Karpas-422 (cell line): ENCODE results near the gene TSPAN7. TPM values are rescaled to one million over a fixed set of nuclear protein-coding genes. Genes with fewer than 3 reads are reported as not detected.

Source experiments
- DNase-seq: peaks from one replicate; pipeline ENCODE4 v3.0.0-alpha.2; 2015
- H2AFZ ChIP-seq: fragments of 200-600 bp; sonication (generic); 2 replicates; pipeline ENCODE4 v1.6.1; 2014; ENCODE audit warnings: antibody characterized with exemption, low read length, mixed read lengths
- H3K27ac ChIP-seq: fragments of 200-600 bp; sonication (generic); 2 replicates; pipeline ENCODE4 v1.5.1; 2014; ENCODE audit warnings: mild to moderate bottlenecking, low read length, moderate library complexity
- H3K27me3 ChIP-seq: fragments of 200-600 bp; sonication (generic); 2 replicates; pipeline ENCODE4 v1.6.1; 2014; ENCODE audit warnings: low read length, mixed read lengths
- H3K36me3 ChIP-seq: fragments of 200-600 bp; sonication (generic); 2 replicates; pipeline ENCODE4 v1.6.1; 2014; ENCODE audit warnings: low read length, mixed read lengths; ENCODE audit not compliant: insufficient read depth
- H3K4me1 ChIP-seq: fragments of 200-600 bp; sonication (generic); 2 replicates; pipeline ENCODE4 v1.6.1; 2014; ENCODE audit warnings: mild to moderate bottlenecking, low read length, mixed read lengths
- H3K4me2 ChIP-seq: fragments of 200-600 bp; sonication (generic); 2 replicates; pipeline ENCODE4 v1.6.1; 2014; ENCODE audit warnings: low read length, low read depth, mild to moderate bottlenecking; ENCODE audit not compliant: poor library complexity, severe bottlenecking
- H3K4me3 ChIP-seq: fragments of 200-600 bp; sonication (generic); 2 replicates; pipeline ENCODE4 v1.5.1; 2014; ENCODE audit warnings: mild to moderate bottlenecking, antibody characterized with exemption, low read length, mixed read lengths
- H3K79me2 ChIP-seq: fragments of 200-600 bp; sonication (generic); 2 replicates; pipeline ENCODE4 v1.6.1; 2014; ENCODE audit warnings: mild to moderate bottlenecking, low read length, mixed read lengths
- H3K9ac ChIP-seq: fragments of 200-600 bp; sonication (generic); 2 replicates; pipeline ENCODE4 v1.6.0; 2014; ENCODE audit warnings: low read length
- H3K9me2 ChIP-seq: fragments of 200-600 bp; sonication (generic), shearing (Covaris generic); replicated peaks from 2 replicates; pipeline ENCODE4 v1.6.0; 2014; ENCODE audit warnings: mild to moderate bottlenecking, low read length, moderate library complexity; ENCODE audit not compliant: insufficient read depth
- H3K9me3 ChIP-seq: fragments of 300-700, 200-600 bp; sonication (generic); 2 replicates; pipeline ENCODE4 v1.6.1; 2014; ENCODE audit warnings: low read length, mixed read lengths
- H4K20me1 ChIP-seq: fragments of 200-600 bp; sonication (generic); 2 replicates; pipeline ENCODE4 v1.6.1; 2014; ENCODE audit warnings: mild to moderate bottlenecking, antibody characterized with exemption, low read length, low read depth; ENCODE audit not compliant: insufficient read depth
- total RNA-seq: library from RNA; depleted of rRNA; stranded (reverse); fragments of >200 nt; shearing (Covaris generic); gene quantifications from 2 replicates; pipeline ENCODE4 v1.2.3, GENCODE V29; 2014; ENCODE audit warnings: low replicate concordance

The TSPAN7 gene
- total RNA-seq, 1 experiment from 2014 or later = not detected

DNA sequence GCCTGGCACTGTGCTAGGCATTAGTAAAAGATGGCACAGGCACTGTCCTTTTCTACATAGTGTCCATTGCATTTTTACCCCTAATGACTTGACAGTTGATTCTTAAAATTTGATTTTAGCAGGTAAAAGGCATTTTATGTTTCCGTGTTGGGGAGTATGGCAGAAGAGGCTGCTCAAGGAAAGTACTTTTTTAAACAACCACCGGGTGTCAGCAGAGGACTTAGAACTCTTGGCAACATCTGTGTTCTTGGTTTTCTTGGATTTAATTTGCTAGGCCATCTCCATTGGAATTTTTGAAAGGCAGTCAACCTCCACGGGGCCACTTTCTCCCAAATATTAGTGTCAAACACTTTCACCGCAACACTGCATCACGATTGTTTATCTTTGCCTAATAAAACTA is 102.9 kb downstream of the TSPAN7 start:
- Histone ChIP-seq H3K9ac (no peak overlapping the region), H3K36me3 (no peaks in the 10 kb centered on the region), H3K4me2 (no peak overlapping the region), H3K9me2 (no peaks in the 10 kb centered on the region), H3K79me2 (no peaks in the 10 kb centered on the region), H3K27me3 (no peaks in the 10 kb centered on the region), H3K4me3 (no peak overlapping the region), H2AFZ (no peak overlapping the region), H3K27ac (no peak overlapping the region), H3K9me3 (no peaks in the 10 kb centered on the region), H3K4me1 (no peaks in the 10 kb centered on the region), H4K20me1 (no peaks in the 10 kb centered on the region)
- peak; percentile 66 for DNase-seq

DNA sequence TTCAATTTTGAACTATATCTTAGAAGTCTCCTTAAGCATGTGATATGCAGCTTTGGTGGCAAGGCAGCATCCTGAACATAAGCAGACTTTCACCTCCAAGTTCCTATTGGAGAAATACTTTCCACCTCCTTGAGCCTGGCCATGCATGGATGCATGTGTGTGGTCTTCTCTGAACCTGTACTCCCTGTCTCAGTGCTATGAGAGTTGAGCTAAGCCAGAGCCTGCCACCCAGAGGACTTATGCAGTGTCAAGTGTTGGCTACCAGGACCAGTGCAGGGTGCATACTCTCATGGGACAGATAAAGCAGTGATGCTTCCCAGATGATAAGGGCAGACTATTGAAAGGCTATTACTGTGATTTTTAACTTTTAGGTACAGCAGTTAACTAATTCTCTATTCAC is 105.6 kb downstream of the TSPAN7 start:
- Histone ChIP-seq H3K79me2 (no peaks in the 10 kb centered on the region), H2AFZ (no peak overlapping the region), H3K4me1 (no peaks in the 10 kb centered on the region), H3K36me3 (no peaks in the 10 kb centered on the region), H3K9me2 (no peaks in the 10 kb centered on the region), H4K20me1 (no peaks in the 10 kb centered on the region), H3K4me2 (no peak overlapping the region), H3K9ac (no peak overlapping the region), H3K9me3 (no peaks in the 10 kb centered on the region), H3K27ac (no peak overlapping the region), H3K27me3 (no peaks in the 10 kb centered on the region), H3K4me3 (no peak overlapping the region)
- DNase-seq = no peak

GRCh38 chrX:38668771-38669170 is 107.4 kb downstream of the TSPAN7 start:
- H3K4me3 ChIP-seq = no peak overlapping the region
- H2AFZ ChIP-seq = no peak overlapping the region

DNA sequence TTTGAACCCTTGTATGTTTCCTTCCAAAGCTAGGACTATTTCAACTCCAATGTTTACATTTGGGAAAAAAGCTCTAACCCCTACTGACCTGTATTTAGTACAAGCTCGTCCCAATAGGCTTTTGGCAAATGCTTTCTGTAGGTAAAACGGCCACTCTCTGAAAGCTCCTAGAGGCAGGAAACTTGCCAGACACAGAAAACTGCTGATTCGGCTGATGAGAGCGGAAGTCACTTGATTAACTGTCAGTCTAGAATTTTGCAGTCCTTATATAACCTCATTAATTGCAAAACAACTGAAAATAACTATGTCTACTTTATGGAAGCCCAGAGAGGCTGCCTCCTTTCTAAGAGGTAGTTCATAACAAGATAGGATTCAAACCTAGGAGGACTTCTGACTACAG is 108.1 kb downstream of the TSPAN7 start:
- Histone ChIP-seq H2AFZ (no peak overlapping the region), H3K27ac (no peak overlapping the region), H3K79me2 (no peaks in the 10 kb centered on the region), H3K4me1 (no peaks in the 10 kb centered on the region), H3K27me3 (no peaks in the 10 kb centered on the region), H4K20me1 (no peaks in the 10 kb centered on the region), H3K36me3 (no peaks in the 10 kb centered on the region), H3K9me2 (no peaks in the 10 kb centered on the region), H3K9me3 (no peaks in the 10 kb centered on the region), H3K4me3 (no peak overlapping the region), H3K9ac (no peak overlapping the region), H3K4me2 (no peak overlapping the region)
- DNase-seq = no peak

More at GRCh38 chrX:38668771-38669170, 107.4 kb downstream of the TSPAN7 start:
- Histone ChIP-seq H3K79me2 (no peaks in the 10 kb centered on the region), H3K36me3 (no peaks in the 10 kb centered on the region), H3K4me1 (no peaks in the 10 kb centered on the region), H3K9me2 (no peaks in the 10 kb centered on the region), H4K20me1 (no peaks in the 10 kb centered on the region), H3K4me2 (no peak overlapping the region), H3K9ac (no peak overlapping the region), H3K27ac (no peak overlapping the region), H3K27me3 (no peaks in the 10 kb centered on the region), H3K9me3 (no peaks in the 10 kb centered on the region)
- DNase-seq = no peak

GRCh38 chrX:38672646-38673045 is 111.3 kb downstream of the TSPAN7 start:
- Histone ChIP-seq H3K4me1 (no peaks in the 10 kb centered on the region), H4K20me1 (no peaks in the 10 kb centered on the region), H3K27ac (no peak overlapping the region), H3K79me2 (no peaks in the 10 kb centered on the region), H3K36me3 (no peaks in the 10 kb centered on the region), H3K9ac (no peak overlapping the region), H2AFZ (no peak overlapping the region), H3K27me3 (no peaks in the 10 kb centered on the region), H3K4me2 (no peak overlapping the region), H3K9me2 (no peaks in the 10 kb centered on the region), H3K9me3 (no peaks in the 10 kb centered on the region), H3K4me3 (no peak overlapping the region)
- DNase-seq = no peak

DNA sequence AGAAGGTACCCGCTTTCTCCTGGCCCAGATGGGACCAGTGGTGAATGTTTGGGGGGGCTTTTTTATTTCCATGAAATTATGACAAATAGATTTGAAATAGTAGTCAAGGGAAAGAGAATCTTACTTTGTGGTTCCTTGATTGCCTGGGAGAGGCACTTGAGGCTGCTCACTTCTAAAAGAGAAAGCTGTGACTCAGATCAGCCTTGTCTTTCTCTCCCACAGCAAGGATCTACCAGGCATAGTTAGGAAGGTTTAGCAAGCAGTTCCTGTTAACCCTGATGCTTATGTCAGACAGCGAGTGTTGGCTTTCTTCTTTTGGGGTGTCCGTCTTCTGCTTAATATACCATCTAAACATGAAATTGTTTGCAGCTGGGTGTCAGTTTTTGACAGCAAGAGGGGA is 114.5 kb downstream of the TSPAN7 start:
- Histone ChIP-seq H3K4me1 (no peaks in the 10 kb centered on the region), H3K9me2 (no peaks in the 10 kb centered on the region), H3K27ac (no peak overlapping the region), H3K79me2 (no peaks in the 10 kb centered on the region), H4K20me1 (no peaks in the 10 kb centered on the region), H3K9ac (no peak overlapping the region), H2AFZ (no peak overlapping the region), H3K27me3 (no peaks in the 10 kb centered on the region), H3K4me3 (no peak overlapping the region), H3K4me2 (no peak overlapping the region), H3K9me3 (no peaks in the 10 kb centered on the region), H3K36me3 (no peaks in the 10 kb centered on the region)
- no peak for DNase-seq

- no peaks in the 10 kb centered on the region for H3K27me3 ChIP-seq
- H3K79me2 ChIP-seq = no peaks in the 10 kb centered on the region
- no peaks in the 10 kb centered on the region for H4K20me1 ChIP-seq
- no peaks in the 10 kb centered on the region for H3K9me3 ChIP-seq
- H3K4me1 ChIP-seq = no peaks in the 10 kb centered on the region
- no peak overlapping the region for H3K27ac ChIP-seq
- H3K36me3 ChIP-seq = no peaks in the 10 kb centered on the region
- no peak overlapping the region for H2AFZ ChIP-seq
- no peaks in the 10 kb centered on the region for H3K9me2 ChIP-seq
- no peak overlapping the region for H3K9ac ChIP-seq
- H3K4me3 ChIP-seq = no peak overlapping the region
- DNase-seq = no peak
- no peak overlapping the region for H3K4me2 ChIP-seq
Measured at GRCh38 chrX:38678183-38678582, 116.8 kb downstream of the TSPAN7 start.

GRCh38 chrX:38678821-38679220 is 117.5 kb downstream of the TSPAN7 start:
- Histone ChIP-seq H3K27ac (no peak overlapping the region), H3K9me3 (no peaks in the 10 kb centered on the region), H3K36me3 (no peaks in the 10 kb centered on the region), H3K4me2 (no peak overlapping the region), H3K9ac (no peak overlapping the region), H3K4me1 (no peaks in the 10 kb centered on the region), H3K27me3 (no peaks in the 10 kb centered on the region), H2AFZ (no peak overlapping the region), H4K20me1 (no peaks in the 10 kb centered on the region), H3K79me2 (no peaks in the 10 kb centered on the region), H3K4me3 (no peak overlapping the region), H3K9me2 (no peaks in the 10 kb centered on the region)
- no peak for DNase-seq

GRCh38 chrX:38679695-38680094 is 118.4 kb downstream of the TSPAN7 start:
- Histone ChIP-seq H3K79me2 (no peaks in the 10 kb centered on the region), H3K27ac (no peak overlapping the region), H3K27me3 (no peaks in the 10 kb centered on the region), H3K36me3 (no peaks in the 10 kb centered on the region), H3K4me1 (no peaks in the 10 kb centered on the region), H3K9me2 (no peaks in the 10 kb centered on the region), H2AFZ (no peak overlapping the region), H3K4me3 (no peak overlapping the region), H4K20me1 (no peaks in the 10 kb centered on the region), H3K9ac (no peak overlapping the region), H3K9me3 (no peaks in the 10 kb centered on the region), H3K4me2 (no peak overlapping the region)
- DNase-seq = no peak
